SJCRH30 (cell line): ENCODE results near the gene HIBCH. TPM values are rescaled to one million over a fixed set of nuclear protein-coding genes. Genes with fewer than 3 reads are reported as not detected.
A peak's percentile ranks its signal among the peaks of the same experiment; 100 is the strongest.

Source experiments
- DNase-seq, 2 experiments: peaks; one replicate each; pipeline ENCODE4 v3.0.0-alpha.2; 2015 to 2020
- H3K27ac ChIP-seq: fragments of 250-450 bp; sonication (Bioruptor Pico); 2 replicates; pipeline ENCODE4 v1.5.1; 2020; ENCODE audit warnings: mild to moderate bottlenecking, moderate library complexity
- H3K27me3 ChIP-seq: fragments of 250-450 bp; sonication (Bioruptor Pico); 2 replicates; pipeline ENCODE4 v1.5.1; 2020; ENCODE audit warnings: mild to moderate bottlenecking, moderate library complexity
- H3K36me3 ChIP-seq: fragments of 250-450 bp; sonication (Bioruptor Pico); 2 replicates; pipeline ENCODE4 v1.5.1; 2020; ENCODE audit warnings: mild to moderate bottlenecking, moderate library complexity
- H3K4me1 ChIP-seq: fragments of 250-450 bp; sonication (Bioruptor Pico); 2 replicates; pipeline ENCODE4 v1.5.1; 2020; ENCODE audit warnings: mild to moderate bottlenecking, moderate library complexity
- H3K4me3 ChIP-seq: fragments of 250-450 bp; sonication (Bioruptor Pico); 2 replicates; pipeline ENCODE4 v1.5.1; 2020; ENCODE audit warnings: mild to moderate bottlenecking, moderate library complexity
- H3K9me3 ChIP-seq: fragments of 250-450 bp; sonication (Bioruptor Pico); replicated peaks from 2 replicates; pipeline ENCODE4 v1.5.1; 2020; ENCODE audit warnings: mild to moderate bottlenecking, moderate library complexity
- total RNA-seq: library from RNA; depleted of rRNA; stranded (reverse); fragments of >200 nt; shearing (Covaris generic); gene quantifications from 2 replicates; pipeline ENCODE4 v1.2.3, GENCODE V29; 2014

Gene HIBCH
- total RNA-seq, 1 experiment from 2014 or later, result 70.9 TPM

DNA sequence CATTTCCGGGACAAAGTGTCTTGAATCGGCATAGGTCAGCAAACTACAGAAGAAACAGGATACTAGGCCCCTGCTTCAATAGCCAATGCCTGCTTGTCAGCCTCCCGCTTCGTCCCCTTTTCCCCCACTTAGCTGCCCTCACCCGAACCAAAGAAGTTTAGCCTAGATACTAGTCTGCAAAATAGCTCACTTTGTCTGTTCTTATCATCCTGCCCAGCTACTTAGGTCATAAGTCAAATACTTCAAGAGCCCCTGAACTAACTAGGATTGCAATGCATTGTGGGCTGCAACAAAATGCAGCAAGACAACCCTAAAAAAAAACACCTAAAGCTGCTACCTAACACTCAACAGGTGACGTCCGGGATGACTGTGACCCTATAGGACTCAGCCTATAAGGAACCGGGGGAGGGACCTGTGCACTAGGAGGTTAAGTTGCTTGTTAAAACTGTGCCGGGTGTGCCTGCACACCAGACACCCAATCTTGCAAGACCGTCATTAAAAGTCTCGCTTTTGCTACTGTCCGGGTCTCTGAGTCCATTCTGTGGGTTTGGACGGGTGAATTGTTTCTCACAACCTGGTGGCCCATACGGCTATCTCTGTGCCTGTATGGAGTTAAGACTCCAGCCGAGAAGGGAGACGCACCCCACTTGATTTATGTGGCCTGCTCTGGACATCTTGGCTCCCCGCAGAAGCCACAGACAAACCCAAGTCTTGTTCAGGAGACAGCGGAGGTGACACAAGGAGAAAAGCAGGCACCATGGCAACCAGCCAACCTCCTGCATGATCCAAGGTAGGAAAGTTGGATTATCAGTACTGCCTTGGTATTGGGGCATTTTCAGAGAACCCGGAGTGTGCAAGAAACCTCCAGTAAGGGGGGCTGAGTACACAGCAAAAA lies 105.9 kb downstream of the HIBCH start:
- peaks cover 10% of the 10 kb centered on the region for H3K36me3 ChIP-seq
- no peaks in the 10 kb centered on the region for H3K9me3 ChIP-seq
- DNase-seq, result no peak
- peaks cover 4% of the 10 kb centered on the region; the same call in 1 of the 2 replicates for H3K4me1 ChIP-seq
- H3K27me3 ChIP-seq, result no peaks in the 10 kb centered on the region
- no peak overlapping the region for H3K4me3 ChIP-seq
- no peak overlapping the region for H3K27ac ChIP-seq

DNA sequence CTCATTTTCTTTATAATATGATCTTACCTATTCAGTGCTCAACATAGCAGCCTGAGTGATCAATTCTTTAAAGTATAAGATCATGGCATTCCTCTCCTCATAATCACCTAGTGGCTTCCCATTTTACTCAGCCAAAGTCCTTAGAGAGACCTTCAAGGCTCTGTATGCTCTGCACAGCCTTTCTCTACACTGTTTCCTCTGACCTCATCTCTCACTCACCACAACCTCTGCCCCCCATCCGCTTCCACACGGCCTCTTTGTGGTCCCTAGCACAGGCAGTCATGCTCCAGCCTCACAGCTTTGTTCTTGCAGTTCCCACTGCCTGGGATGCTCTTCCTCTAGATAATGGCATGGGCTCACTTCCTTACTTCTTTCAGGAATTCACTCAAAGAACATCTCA lies 109.2 kb downstream of the HIBCH start:
- Histone ChIP-seq H3K27ac (no peak overlapping the region), H3K4me3 (no peak overlapping the region), H3K9me3 (0 out of 2 replicates have a peak, but pooled peaks cover 3% of the 10 kb centered on the region), H3K27me3 (no peaks in the 10 kb centered on the region), H3K36me3 (peaks cover 10% of the 10 kb centered on the region), H3K4me1 (no peaks in the 10 kb centered on the region)
- DNase-seq, result no peak

GRCh38 chr2:190209559-190209958 lies 110.1 kb downstream of the HIBCH start:
- Histone ChIP-seq H3K27ac (no peak overlapping the region), H3K4me1 (no peaks in the 10 kb centered on the region), H3K36me3 (peaks cover 12% of the 10 kb centered on the region), H3K9me3 (0 out of 2 replicates have a peak, but pooled peaks cover 3% of the 10 kb centered on the region), H3K27me3 (no peaks in the 10 kb centered on the region), H3K4me3 (no peak overlapping the region)
- no peak for DNase-seq

DNA sequence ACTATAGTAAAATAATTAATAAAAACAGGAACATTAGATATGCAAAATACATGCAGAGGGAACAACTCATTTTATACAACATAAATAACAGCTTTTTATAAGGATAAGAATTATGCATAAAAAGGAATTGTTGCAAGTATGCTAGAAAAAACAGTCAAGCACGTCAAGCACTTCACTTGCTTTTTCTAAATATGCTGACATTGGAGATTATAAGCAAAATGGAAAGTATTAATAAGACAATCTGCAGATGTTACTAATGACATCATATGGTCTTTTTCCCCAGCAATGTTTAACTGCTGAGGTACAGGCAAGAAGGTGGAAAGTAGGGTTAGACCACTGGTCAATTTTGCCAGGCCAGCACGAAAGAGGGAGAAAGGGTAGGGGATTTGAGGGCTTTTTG lies 111.7 kb downstream of the HIBCH start:
- no peak overlapping the region for H3K27ac ChIP-seq
- no peak for DNase-seq
- no peaks in the 10 kb centered on the region for H3K4me1 ChIP-seq
- 0 out of 2 replicates have a peak, but pooled peaks cover 3% of the 10 kb centered on the region for H3K9me3 ChIP-seq
- H3K27me3 ChIP-seq, result no peaks in the 10 kb centered on the region
- H3K4me3 ChIP-seq, result no peak overlapping the region
- H3K36me3 ChIP-seq, result peaks cover 18% of the 10 kb centered on the region

GRCh38 chr2:190205657-190206056 lies 114.0 kb downstream of the HIBCH start:
- peaks cover 12% of the 10 kb centered on the region for H3K36me3 ChIP-seq
- no peak overlapping the region for H3K27ac ChIP-seq
- DNase-seq, result no peak
- no peak overlapping the region for H3K4me3 ChIP-seq
- H3K9me3 ChIP-seq, result 0 out of 2 replicates have a peak, but pooled peaks cover 3% of the 10 kb centered on the region
- H3K27me3 ChIP-seq, result no peaks in the 10 kb centered on the region
- no peaks in the 10 kb centered on the region; the same call in 1 of the 2 replicates for H3K4me1 ChIP-seq

DNA sequence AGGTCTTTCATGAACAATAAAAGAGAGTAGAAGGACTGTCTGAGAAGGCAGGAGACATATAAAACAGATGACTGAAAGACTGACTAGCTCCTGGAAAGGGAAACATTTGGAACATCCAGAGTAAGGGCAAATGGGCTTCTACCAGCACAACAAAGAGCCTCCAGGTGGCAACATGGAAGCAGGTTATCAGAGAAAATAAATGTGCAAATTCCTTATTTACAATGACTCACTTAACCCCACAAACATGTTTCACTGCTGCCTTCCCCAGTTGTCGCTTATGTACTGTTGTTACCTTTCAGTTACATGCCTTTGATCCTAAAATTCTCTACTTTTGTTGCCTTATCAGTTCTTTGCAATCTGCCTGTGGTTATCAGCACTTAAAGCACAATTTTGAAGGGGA lies 117.0 kb downstream of the HIBCH start:
- no peak overlapping the region for H3K27ac ChIP-seq
- H3K4me1 ChIP-seq, result peaks cover 4% of the 10 kb centered on the region; the same call in 1 of the 2 replicates
- DNase-seq, result no peak
- 0 out of 2 replicates have a peak, but pooled peaks cover 3% of the 10 kb centered on the region for H3K9me3 ChIP-seq
- H3K4me3 ChIP-seq, result no peak overlapping the region
- no peaks in the 10 kb centered on the region for H3K27me3 ChIP-seq
- peaks cover 28% of the 10 kb centered on the region for H3K36me3 ChIP-seq

GRCh38 chr2:190202018-190202417 lies 117.6 kb downstream of the HIBCH start:
- 0 out of 2 replicates have a peak, but pooled peaks cover 3% of the 10 kb centered on the region for H3K9me3 ChIP-seq
- H3K4me1 ChIP-seq, result peaks cover 4% of the 10 kb centered on the region; the same call in 1 of the 2 replicates
- no peak overlapping the region for H3K27ac ChIP-seq
- no peaks in the 10 kb centered on the region for H3K27me3 ChIP-seq
- no peak overlapping the region for H3K4me3 ChIP-seq
- peaks cover 33% of the 10 kb centered on the region for H3K36me3 ChIP-seq
- no peak for DNase-seq

- 0 out of 2 replicates have a peak, but pooled peaks cover 1% of the 10 kb centered on the region for H3K9me3 ChIP-seq
- DNase-seq, result peak in 1 of 2 experiments; percentile 49
- no peak overlapping the region for H3K27ac ChIP-seq
- peaks cover 4% of the 10 kb centered on the region; the same call in 1 of the 2 replicates for H3K4me1 ChIP-seq
- no peaks in the 10 kb centered on the region for H3K27me3 ChIP-seq
- H3K36me3 ChIP-seq, result peaks cover 36% of the 10 kb centered on the region
- no peak overlapping the region for H3K4me3 ChIP-seq
Measured at GRCh38 chr2:190200603-190201002, 119.0 kb downstream of the HIBCH start.

- Histone ChIP-seq H3K27me3 (no peaks in the 10 kb centered on the region), H3K9me3 (no peaks in the 10 kb centered on the region), H3K27ac (no peak overlapping the region), H3K4me3 (no peak overlapping the region), H3K36me3 (peaks cover 33% of the 10 kb centered on the region), H3K4me1 (peaks cover 4% of the 10 kb centered on the region; the same call in 1 of the 2 replicates)
- no peak for DNase-seq
Measured at GRCh38 chr2:190199530-190199929, 120.1 kb downstream of the HIBCH start.

DNA sequence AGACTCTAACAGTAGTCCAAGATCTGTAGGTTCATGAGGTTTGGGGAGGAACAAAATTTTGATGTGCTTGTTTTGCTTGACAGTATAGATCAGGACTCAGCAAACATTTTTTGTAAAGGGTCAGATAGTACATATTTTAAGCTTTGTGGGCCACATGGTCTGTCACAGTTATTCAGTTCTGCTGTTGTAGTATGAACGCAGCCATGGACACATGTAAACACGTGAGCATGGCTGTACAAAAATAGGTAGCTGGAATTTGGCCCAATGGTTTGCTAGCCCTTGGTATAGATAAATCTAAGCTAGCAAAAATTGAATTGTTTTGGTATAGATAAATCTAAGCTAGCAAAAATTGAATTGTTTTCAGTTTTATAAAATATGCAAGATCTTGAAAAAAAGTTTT lies 120.5 kb downstream of the HIBCH start:
- no peak for DNase-seq
- Histone ChIP-seq H3K4me3 (no peak overlapping the region), H3K4me1 (peaks cover 4% of the 10 kb centered on the region; the same call in 1 of the 2 replicates), H3K36me3 (peaks cover 33% of the 10 kb centered on the region), H3K9me3 (no peaks in the 10 kb centered on the region), H3K27ac (no peak overlapping the region), H3K27me3 (no peaks in the 10 kb centered on the region)

- Histone ChIP-seq H3K27ac (no peak overlapping the region), H3K4me1 (peaks cover 4% of the 10 kb centered on the region; the same call in 1 of the 2 replicates), H3K4me3 (no peak overlapping the region), H3K9me3 (no peaks in the 10 kb centered on the region), H3K27me3 (no peaks in the 10 kb centered on the region), H3K36me3 (peaks cover 26% of the 10 kb centered on the region)
- no peak for DNase-seq
Measured at GRCh38 chr2:190197143-190197720, 122.4 kb downstream of the HIBCH start.

- Histone ChIP-seq H3K27me3 (no peaks in the 10 kb centered on the region), H3K27ac (no peak overlapping the region), H3K4me3 (no peak overlapping the region), H3K36me3 (no peaks in the 10 kb centered on the region; the same call in 1 of the 2 replicates), H3K9me3 (no peaks in the 10 kb centered on the region), H3K4me1 (no peaks in the 10 kb centered on the region)
- DNase-seq, result no peak
Measured at GRCh38 chr2:190190507-190191162, 129.0 kb downstream of the HIBCH start.

DNA sequence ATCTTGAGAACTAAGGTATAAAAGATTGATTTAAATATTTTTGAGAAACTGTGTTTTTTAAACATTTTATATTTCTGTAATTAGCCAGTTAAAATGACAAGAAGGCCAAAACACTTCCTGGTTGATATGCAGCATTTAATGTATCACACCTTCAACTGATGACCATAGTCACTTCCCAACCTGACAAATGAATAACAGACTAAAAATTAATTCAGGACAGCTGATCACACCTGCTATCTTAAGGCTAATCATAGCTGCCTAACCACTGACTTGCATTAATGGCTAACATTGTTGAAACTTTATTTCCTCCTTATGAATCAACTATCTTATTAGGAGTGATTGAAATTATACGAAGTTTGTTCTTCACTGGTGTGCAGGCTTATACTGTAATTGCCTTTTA lies 131.3 kb downstream of the HIBCH start:
- Histone ChIP-seq H3K4me1 (no peaks in the 10 kb centered on the region), H3K27ac (no peak overlapping the region), H3K9me3 (no peaks in the 10 kb centered on the region), H3K27me3 (no peaks in the 10 kb centered on the region), H3K4me3 (no peak overlapping the region), H3K36me3 (no peaks in the 10 kb centered on the region; the same call in 1 of the 2 replicates)
- no peak for DNase-seq

DNA sequence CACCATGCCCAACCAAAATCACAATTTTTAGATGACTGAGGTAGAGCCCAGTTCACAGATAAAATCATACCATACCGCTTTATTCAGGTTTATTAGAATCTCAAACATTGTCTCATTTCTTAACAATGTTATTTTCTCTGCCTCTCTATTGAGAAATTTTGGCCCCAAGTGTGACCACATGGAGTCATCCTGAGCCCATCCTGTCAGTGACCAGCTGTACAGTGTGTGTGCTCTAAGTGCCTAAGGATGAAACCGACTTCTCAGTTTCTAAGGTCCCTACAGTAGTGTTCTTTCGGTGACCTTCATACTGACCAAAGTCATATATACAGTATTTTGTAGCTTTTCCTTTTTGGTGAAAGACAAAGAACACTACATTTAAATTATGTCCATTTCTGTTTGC lies 133.4 kb downstream of the HIBCH start:
- Histone ChIP-seq H3K4me3 (no peak overlapping the region), H3K36me3 (no peaks in the 10 kb centered on the region; the same call in 1 of the 2 replicates), H3K4me1 (peaks cover 3% of the 10 kb centered on the region; the same call in 1 of the 2 replicates), H3K27ac (no peak overlapping the region), H3K27me3 (no peaks in the 10 kb centered on the region), H3K9me3 (no peaks in the 10 kb centered on the region)
- no peak for DNase-seq
